SK-N-SH (cell line): ENCODE results near the gene WWOX. TPM values are rescaled to one million over a fixed set of nuclear protein-coding genes. Genes with fewer than 3 reads are reported as not detected.

ENCODE experiments used
- CTCF ChIA-PET: fragments of 300-600, 350-600 bp; formaldehyde crosslinking; extraction: SDS; loops from one replicate; lab custom pipeline; 2021; lab: Yijun Ruan, JAX
- POLR2A ChIA-PET: fragments of 350-600 bp; sonication (Branson Sonifier 250); formaldehyde crosslinking; extraction: SDS; loops from one replicate; lab custom pipeline; 2020; ENCODE audit warnings: antibody characterized with exemption, inconsistent platforms; lab: Yijun Ruan, JAX
- DNase-seq: peaks from one replicate; pipeline ENCODE4 v3.0.0; 2012
- H2AFZ ChIP-seq: fragments of 200-600 bp; sonication (generic); 2 replicates; pipeline ENCODE4 v1.8.1; 2016; ENCODE audit warnings: antibody characterized with exemption, mild to moderate bottlenecking, low read depth
- H3F3A ChIP-seq: fragments of 200-600 bp; sonication (generic); replicated peaks from 2 replicates; pipeline ENCODE3; 2016; ENCODE audit warnings: antibody characterized with exemption, mild to moderate bottlenecking; ENCODE audit not compliant: insufficient read depth
- H3K27ac ChIP-seq, 2 experiments: fragments of 200-500 bp in 1 of 2; fragments of 200-600 bp in 1 of 2; sonication (Bioruptor generic) in 1 of 2; sonication (generic), shearing (Covaris generic) in 1 of 2; 2 replicates each; pipeline versions ENCODE4 v1.5.1 to v1.6.1; 2014 to 2016; ENCODE audit warnings: low read depth in 2 of 2, inconsistent platforms in 1 of 2, low read length in 1 of 2, mild to moderate bottlenecking in 1 of 2, mixed read lengths in 1 of 2
- H3K27me3 ChIP-seq: fragments of 200-600 bp; sonication (generic), shearing (Covaris generic); 2 replicates; pipeline ENCODE4 v1.6.1; 2016; ENCODE audit warnings: mixed run types; ENCODE audit not compliant: insufficient read depth
- H3K36me3 ChIP-seq, 2 experiments: fragments of 200-500 bp in 1 of 2; fragments of 200-600 bp in 1 of 2; sonication (Bioruptor generic) in 1 of 2; sonication (generic) in 1 of 2; replicated peaks in 1 of 2; 2 replicates each; pipeline versions ENCODE3 to v1.5.1; 2014 to 2016; ENCODE audit warnings: low read length in 1 of 2, mild to moderate bottlenecking in 1 of 2; ENCODE audit not compliant: insufficient read depth in 2 of 2, control insufficient read depth in 1 of 2
- H3K4me1 ChIP-seq, 2 experiments: fragments of 200-500 bp in 1 of 2; fragments of 200-600 bp in 1 of 2; sonication (Bioruptor generic) in 1 of 2; sonication (generic), shearing (Covaris generic) in 1 of 2; 2 replicates each; pipeline versions ENCODE4 v1.5.1 to v1.6.1; 2014 to 2016; ENCODE audit warnings: low read depth in 1 of 2, low read length in 1 of 2, mixed run types in 1 of 2; ENCODE audit not compliant: insufficient read depth in 2 of 2, control insufficient read depth in 1 of 2
- H3K4me2 ChIP-seq: fragments of 200-600 bp; sonication (generic), shearing (Covaris generic); 2 replicates; pipeline ENCODE4 v1.6.1; 2017; ENCODE audit warnings: mixed run types
- H3K4me3 ChIP-seq, 2 experiments: fragments of 200-500 bp in 1 of 2; fragments of 200-600 bp in 1 of 2; sonication (Bioruptor generic) in 1 of 2; sonication (generic), shearing (Covaris generic) in 1 of 2; 2 replicates each; pipeline versions ENCODE4 v1.5.1 to v1.8.1; 2014 to 2016; ENCODE audit warnings: low read depth in 2 of 2, inconsistent platforms in 1 of 2, low read length in 1 of 2, mild to moderate bottlenecking in 1 of 2, mixed read lengths in 1 of 2, moderate library complexity in 1 of 2
- H3K79me2 ChIP-seq: fragments of 200-600 bp; sonication (generic); 2 replicates; pipeline ENCODE4 v1.8.1; 2017; ENCODE audit warnings: mild to moderate bottlenecking; ENCODE audit not compliant: insufficient read depth
- H3K9ac ChIP-seq: fragments of 200-600 bp; sonication (generic); 2 replicates; pipeline ENCODE4 v1.6.1; 2017; ENCODE audit warnings: mixed run types
- H3K9me2 ChIP-seq: fragments of 200-600 bp; sonication (generic); 2 replicates; pipeline ENCODE4 v1.6.1; 2017; ENCODE audit warnings: mixed run types
- H3K9me3 ChIP-seq: fragments of 200-600 bp; sonication (generic); 2 replicates; pipeline ENCODE4 v1.6.1; 2017; ENCODE audit warnings: mixed run types, mild to moderate bottlenecking, moderate library complexity
- H4K20me1 ChIP-seq: fragments of 200-600 bp; sonication (generic); 2 replicates; pipeline ENCODE4 v1.6.1; 2017; ENCODE audit warnings: mild to moderate bottlenecking, mixed run types; ENCODE audit not compliant: insufficient read depth
- EP300 ChIP-seq, 2 experiments: IDR thresholded peaks; 2 replicates each; pipeline versions ENCODE4 v1.4.0 to v1.6.1; 2012; ENCODE audit warnings: borderline replicate concordance in 1 of 2, low read depth in 1 of 2, low read length in 1 of 2
- FOXM1 ChIP-seq: IDR thresholded peaks from 2 replicates; pipeline ENCODE4 v1.4.0; 2012; ENCODE audit warnings: low read depth, mild to moderate bottlenecking
- GABPA ChIP-seq: IDR thresholded peaks from 2 replicates; pipeline ENCODE4 v1.4.0; 2012; ENCODE audit warnings: low read depth, mild to moderate bottlenecking
- GATA2 ChIP-seq: sonication (generic); formaldehyde crosslinking; IDR thresholded peaks from 2 replicates; pipeline ENCODE4 v1.5.0; 2020; ENCODE audit warnings: mild to moderate bottlenecking, missing genetic modification reagents
- JUND ChIP-seq: IDR thresholded peaks from 2 replicates; pipeline ENCODE4 v1.4.0; 2012
- MEF2A ChIP-seq: IDR thresholded peaks from 2 replicates; pipeline ENCODE4 v1.4.0; 2012; ENCODE audit warnings: low read depth, borderline replicate concordance
- NFIC ChIP-seq: IDR thresholded peaks from 2 replicates; pipeline ENCODE4 v1.4.0; 2012; ENCODE audit warnings: borderline replicate concordance
- RAD21 ChIP-seq: IDR thresholded peaks from 2 replicates; pipeline ENCODE4 v1.6.1; 2012; ENCODE audit warnings: mild to moderate bottlenecking, low read length
- RCOR1 ChIP-seq: fragments of 150-350 bp; IDR thresholded peaks from 2 replicates; pipeline ENCODE4 v1.6.1; 2017; ENCODE audit warnings: antibody characterized with exemption, low read length
- RFX5 ChIP-seq: IDR thresholded peaks from 2 replicates; pipeline ENCODE4 v1.6.1; 2012; ENCODE audit warnings: mild to moderate bottlenecking, improper control_type of control experiment, low read length
- TEAD4 ChIP-seq: IDR thresholded peaks from 2 replicates; pipeline ENCODE4 v1.4.0; 2012; ENCODE audit warnings: mild to moderate bottlenecking, borderline replicate concordance; ENCODE audit not compliant: insufficient read depth
- YY1 ChIP-seq: IDR thresholded peaks from 2 replicates; pipeline ENCODE4 v1.4.0; 2012; ENCODE audit warnings: low read depth, mild to moderate bottlenecking
- whole genome bisulfite sequencing: methylation state at CpG from one replicate; pipeline ENCODE4 v1.1.6; 2017; ENCODE audit warnings: low lambda C conversion rate; 5-methylcytosine and 5-hydroxymethylcytosine counted together
- polyA plus RNA-seq, 3 experiments: library from polyadenylated mRNA; depleted of rRNA; stranded (reverse); fragments of >200 nt; gene quantifications; 2 replicates each; pipeline ENCODE4 v1.2.3, GENCODE V29; 2012
- TF ChIP-seq, protein P1 (sequence below): IDR thresholded peaks from 2 replicates; pipeline ENCODE4; 2012
- TF ChIP-seq, protein P2 (sequence below): IDR thresholded peaks from 2 replicates; pipeline ENCODE4 v1.4.0; 2012; ENCODE audit warnings: low read depth
- TF ChIP-seq, protein P3 (sequence below): IDR thresholded peaks from 2 replicates; pipeline ENCODE4 v1.6.1; 2012; ENCODE audit warnings: mild to moderate bottlenecking, low read depth, low read length, moderate library complexity
- TF ChIP-seq, protein P4 (sequence below): fragments of 150-350 bp; IDR thresholded peaks from 2 replicates; pipeline ENCODE4 v1.6.1; 2016; ENCODE audit warnings: mild to moderate bottlenecking, low read depth, low read length
- TF ChIP-seq, protein P5 (sequence below): IDR thresholded peaks from 2 replicates; pipeline ENCODE4 v1.4.0; 2012; ENCODE audit warnings: low read depth, borderline replicate concordance
- TF ChIP-seq, protein P6 (sequence below): fragments of 200-600 bp; sonication (generic); IDR thresholded peaks from 2 replicates; pipeline ENCODE4 v1.6.1; 2017; ENCODE audit warnings: antibody characterized with exemption, mild to moderate bottlenecking, moderate library complexity

WWOX gene
- polyA plus RNA-seq, 1 of the 3 experiments (the other 2 are of a cell fraction): 10.8 TPM

DNA sequence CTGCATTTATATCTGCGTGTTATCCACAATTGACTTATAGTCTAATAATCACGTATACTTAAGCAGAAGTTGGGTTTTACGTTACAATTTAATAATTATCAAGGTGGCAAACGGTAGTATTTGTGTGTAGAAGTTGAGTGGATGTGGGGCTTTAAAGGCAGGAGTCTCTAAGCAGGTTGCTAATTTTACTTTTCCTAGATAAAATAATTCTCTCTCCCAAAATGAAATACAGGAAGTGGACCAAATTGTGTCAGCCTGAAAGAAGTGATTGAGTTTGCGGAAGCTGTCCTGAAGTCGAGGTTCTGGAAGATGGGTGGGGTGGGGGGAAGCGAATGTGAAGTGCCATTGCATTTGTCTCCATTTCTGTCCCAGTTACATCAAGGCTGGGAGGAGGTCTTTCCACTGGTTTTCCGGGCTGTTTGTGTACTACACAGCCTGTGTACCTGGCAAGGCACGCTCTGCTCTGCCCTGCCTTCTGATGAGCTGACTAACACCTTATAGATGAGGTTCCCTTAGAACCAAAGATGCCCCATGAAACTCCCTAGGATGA, 385.1 kb downstream of the WWOX start:
- Histone ChIP-seq H3K9ac (no peak overlapping the region), H4K20me1 (no peaks in the 10 kb centered on the region), H3K9me2 (no peaks in the 10 kb centered on the region), H3K27ac (no peak overlapping the region), H3K27me3 (no peaks in the 10 kb centered on the region), H3K79me2 (no peaks in the 10 kb centered on the region), H3K36me3 (no peaks in the 10 kb centered on the region), H3K4me1 (peaks cover 0 to 30% of the 10 kb centered on the region in 2 experiments; a peak in 2 of 4 replicates), H3K9me3 (no peaks in the 10 kb centered on the region), H3F3A (no peaks in the 10 kb centered on the region), H3K4me3 (no peak overlapping the region), H3K4me2 (no peak overlapping the region), H2AFZ (no peak overlapping the region)
- ChIA-PET POLR2A (no interaction called here), CTCF (interaction anchor here (1.0 kb wide), 1 partner anchor 20 kb away, joined by 3 read pairs; no protein-coding TSS in a partner anchor)
- WGBS: 59% methylated on average over 9 of the region's 9 CpGs
- DNase-seq: no peak
- no peak for TF ChIP-seq YY1

DNA sequence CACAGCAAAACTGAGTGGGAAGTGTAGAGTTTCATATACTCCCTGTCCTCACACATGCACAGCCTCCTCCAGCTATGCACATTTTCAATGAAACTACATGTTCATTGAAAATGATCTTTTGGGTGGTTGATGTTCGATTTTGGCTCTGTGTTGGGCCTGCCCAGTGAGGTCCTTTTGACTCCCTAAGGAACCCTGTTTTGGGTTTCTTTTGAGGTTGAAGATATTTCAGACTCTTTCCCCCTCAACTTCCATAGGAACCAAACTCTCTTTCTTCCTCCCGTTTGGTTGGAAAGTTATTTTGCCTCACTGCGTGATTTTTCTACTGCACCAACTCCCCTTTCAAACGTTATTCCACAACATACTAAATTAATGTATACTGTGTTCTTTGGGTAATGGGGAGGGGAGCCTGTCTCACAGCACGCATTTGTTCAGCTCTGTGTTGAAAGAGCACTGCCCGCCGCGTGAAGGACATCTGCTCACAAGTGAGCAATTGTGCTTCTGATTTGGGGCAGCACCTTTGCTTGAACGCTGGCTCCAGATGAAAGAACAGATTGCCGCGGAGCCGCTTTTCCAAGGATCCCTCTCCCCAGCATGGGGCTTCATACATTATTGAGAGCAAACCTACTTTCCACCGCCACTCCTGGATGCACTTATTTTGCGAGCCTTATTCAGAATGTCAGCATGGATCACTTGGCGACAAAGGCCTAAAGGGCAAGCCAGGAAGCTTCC, 385.9 kb downstream of the WWOX start:
- H3K79me2 ChIP-seq: no peaks in the 10 kb centered on the region
- H3K27me3 ChIP-seq: no peaks in the 10 kb centered on the region
- DNase-seq: no peak
- H3K9ac ChIP-seq: no peak overlapping the region
- POLR2A ChIA-PET: no interaction called here
- no peaks in the 10 kb centered on the region for H4K20me1 ChIP-seq
- peaks cover 0 to 37% of the 10 kb centered on the region in 2 experiments; a peak in 2 of 4 replicates for H3K4me1 ChIP-seq
- 73% methylated on average over 15 of the region's 15 CpGs for WGBS
- H2AFZ ChIP-seq: no peak overlapping the region
- no peak overlapping the region for H3K27ac ChIP-seq
- H3K9me3 ChIP-seq: no peaks in the 10 kb centered on the region
- H3K4me3 ChIP-seq: no peak overlapping the region
- H3F3A ChIP-seq: no peaks in the 10 kb centered on the region
- no peaks in the 10 kb centered on the region for H3K36me3 ChIP-seq
- no peaks in the 10 kb centered on the region for H3K9me2 ChIP-seq
- CTCF ChIA-PET: interaction anchor here (0.7 to 1.0 kb wide), 2 partner anchors 19 to 217 kb away, joined by 3 read pairs; no protein-coding TSS in a partner anchor
- no peak overlapping the region for H3K4me2 ChIP-seq
- TF ChIP-seq FOXM1 (no peak), TEAD4 (no peak), RAD21 (no peak), EP300 (IDR thresholded peaks at IDR 0.05; ENCODE audit: borderline replicate concordance in 1 of 2, low read depth in 1 of 2, low read length in 1 of 2) (no peak), JUND (no peak), GATA2 (CRISPR knock-in tag) (no peak), GABPA (no peak), NFIC (no peak), MEF2A (no peak), RFX5 (no peak), RCOR1 (no peak), YY1 (no peak)
- TF ChIP-seq, protein P1, sequence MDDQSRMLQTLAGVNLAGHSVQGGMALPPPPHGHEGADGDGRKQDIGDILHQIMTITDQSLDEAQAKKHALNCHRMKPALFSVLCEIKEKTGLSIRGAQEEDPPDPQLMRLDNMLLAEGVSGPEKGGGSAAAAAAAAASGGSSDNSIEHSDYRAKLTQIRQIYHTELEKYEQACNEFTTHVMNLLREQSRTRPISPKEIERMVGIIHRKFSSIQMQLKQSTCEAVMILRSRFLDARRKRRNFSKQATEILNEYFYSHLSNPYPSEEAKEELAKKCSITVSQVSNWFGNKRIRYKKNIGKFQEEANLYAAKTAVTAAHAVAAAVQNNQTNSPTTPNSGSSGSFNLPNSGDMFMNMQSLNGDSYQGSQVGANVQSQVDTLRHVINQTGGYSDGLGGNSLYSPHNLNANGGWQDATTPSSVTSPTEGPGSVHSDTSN: no peak
- TF ChIP-seq, protein P2, sequence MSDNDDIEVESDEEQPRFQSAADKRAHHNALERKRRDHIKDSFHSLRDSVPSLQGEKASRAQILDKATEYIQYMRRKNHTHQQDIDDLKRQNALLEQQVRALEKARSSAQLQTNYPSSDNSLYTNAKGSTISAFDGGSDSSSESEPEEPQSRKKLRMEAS: no peak
- TF ChIP-seq, protein P3, sequence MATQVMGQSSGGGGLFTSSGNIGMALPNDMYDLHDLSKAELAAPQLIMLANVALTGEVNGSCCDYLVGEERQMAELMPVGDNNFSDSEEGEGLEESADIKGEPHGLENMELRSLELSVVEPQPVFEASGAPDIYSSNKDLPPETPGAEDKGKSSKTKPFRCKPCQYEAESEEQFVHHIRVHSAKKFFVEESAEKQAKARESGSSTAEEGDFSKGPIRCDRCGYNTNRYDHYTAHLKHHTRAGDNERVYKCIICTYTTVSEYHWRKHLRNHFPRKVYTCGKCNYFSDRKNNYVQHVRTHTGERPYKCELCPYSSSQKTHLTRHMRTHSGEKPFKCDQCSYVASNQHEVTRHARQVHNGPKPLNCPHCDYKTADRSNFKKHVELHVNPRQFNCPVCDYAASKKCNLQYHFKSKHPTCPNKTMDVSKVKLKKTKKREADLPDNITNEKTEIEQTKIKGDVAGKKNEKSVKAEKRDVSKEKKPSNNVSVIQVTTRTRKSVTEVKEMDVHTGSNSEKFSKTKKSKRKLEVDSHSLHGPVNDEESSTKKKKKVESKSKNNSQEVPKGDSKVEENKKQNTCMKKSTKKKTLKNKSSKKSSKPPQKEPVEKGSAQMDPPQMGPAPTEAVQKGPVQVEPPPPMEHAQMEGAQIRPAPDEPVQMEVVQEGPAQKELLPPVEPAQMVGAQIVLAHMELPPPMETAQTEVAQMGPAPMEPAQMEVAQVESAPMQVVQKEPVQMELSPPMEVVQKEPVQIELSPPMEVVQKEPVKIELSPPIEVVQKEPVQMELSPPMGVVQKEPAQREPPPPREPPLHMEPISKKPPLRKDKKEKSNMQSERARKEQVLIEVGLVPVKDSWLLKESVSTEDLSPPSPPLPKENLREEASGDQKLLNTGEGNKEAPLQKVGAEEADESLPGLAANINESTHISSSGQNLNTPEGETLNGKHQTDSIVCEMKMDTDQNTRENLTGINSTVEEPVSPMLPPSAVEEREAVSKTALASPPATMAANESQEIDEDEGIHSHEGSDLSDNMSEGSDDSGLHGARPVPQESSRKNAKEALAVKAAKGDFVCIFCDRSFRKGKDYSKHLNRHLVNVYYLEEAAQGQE: no peak
- TF ChIP-seq, protein P4, sequence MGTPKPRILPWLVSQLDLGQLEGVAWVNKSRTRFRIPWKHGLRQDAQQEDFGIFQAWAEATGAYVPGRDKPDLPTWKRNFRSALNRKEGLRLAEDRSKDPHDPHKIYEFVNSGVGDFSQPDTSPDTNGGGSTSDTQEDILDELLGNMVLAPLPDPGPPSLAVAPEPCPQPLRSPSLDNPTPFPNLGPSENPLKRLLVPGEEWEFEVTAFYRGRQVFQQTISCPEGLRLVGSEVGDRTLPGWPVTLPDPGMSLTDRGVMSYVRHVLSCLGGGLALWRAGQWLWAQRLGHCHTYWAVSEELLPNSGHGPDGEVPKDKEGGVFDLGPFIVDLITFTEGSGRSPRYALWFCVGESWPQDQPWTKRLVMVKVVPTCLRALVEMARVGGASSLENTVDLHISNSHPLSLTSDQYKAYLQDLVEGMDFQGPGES: no peak
- TF ChIP-seq, protein P5, sequence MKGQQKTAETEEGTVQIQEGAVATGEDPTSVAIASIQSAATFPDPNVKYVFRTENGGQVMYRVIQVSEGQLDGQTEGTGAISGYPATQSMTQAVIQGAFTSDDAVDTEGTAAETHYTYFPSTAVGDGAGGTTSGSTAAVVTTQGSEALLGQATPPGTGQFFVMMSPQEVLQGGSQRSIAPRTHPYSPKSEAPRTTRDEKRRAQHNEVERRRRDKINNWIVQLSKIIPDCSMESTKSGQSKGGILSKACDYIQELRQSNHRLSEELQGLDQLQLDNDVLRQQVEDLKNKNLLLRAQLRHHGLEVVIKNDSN: no peak
- TF ChIP-seq, protein P6, sequence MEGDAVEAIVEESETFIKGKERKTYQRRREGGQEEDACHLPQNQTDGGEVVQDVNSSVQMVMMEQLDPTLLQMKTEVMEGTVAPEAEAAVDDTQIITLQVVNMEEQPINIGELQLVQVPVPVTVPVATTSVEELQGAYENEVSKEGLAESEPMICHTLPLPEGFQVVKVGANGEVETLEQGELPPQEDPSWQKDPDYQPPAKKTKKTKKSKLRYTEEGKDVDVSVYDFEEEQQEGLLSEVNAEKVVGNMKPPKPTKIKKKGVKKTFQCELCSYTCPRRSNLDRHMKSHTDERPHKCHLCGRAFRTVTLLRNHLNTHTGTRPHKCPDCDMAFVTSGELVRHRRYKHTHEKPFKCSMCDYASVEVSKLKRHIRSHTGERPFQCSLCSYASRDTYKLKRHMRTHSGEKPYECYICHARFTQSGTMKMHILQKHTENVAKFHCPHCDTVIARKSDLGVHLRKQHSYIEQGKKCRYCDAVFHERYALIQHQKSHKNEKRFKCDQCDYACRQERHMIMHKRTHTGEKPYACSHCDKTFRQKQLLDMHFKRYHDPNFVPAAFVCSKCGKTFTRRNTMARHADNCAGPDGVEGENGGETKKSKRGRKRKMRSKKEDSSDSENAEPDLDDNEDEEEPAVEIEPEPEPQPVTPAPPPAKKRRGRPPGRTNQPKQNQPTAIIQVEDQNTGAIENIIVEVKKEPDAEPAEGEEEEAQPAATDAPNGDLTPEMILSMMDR: no peak
